Measurements from ENCODE around the gene ELOVL3.
A peak's percentile ranks its signal among the peaks of the same experiment; 100 is the strongest.

The ELOVL3 gene

DNA sequence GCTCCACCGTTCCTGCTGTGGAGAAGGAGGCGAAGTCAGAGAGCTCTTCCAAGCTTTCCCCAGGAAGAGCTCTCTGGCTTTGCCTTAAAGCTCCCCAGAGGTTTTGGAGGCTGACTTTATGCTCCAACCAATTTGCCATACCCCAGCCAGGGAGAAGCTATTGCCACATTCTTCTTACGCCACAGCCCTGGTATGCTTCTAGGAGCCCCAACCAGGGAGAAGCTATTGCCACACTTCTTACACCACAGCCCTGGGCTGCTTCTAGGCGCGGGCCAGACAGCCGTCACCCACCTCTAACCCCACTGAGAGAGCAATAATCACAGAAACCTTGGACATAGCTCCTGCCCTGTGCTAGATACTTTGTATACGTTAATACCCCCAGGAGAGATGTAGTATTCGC lies 951 bp downstream of the ELOVL3 start:
- Histone ChIP-seq H3K9me3 (ENCODE audit: control insufficient read depth in 1 of 2, low read length in 2 of 2) (no peaks in the 10 kb centered on the region), H3K27me3 (ENCODE audit: control insufficient read depth in 1 of 2, insufficient read depth in 2 of 2, low read length in 2 of 2) (peaks cover 23 to 36% of the 10 kb centered on the region in 2 donors), H3K4me1 (ENCODE audit: control insufficient read depth in 1 of 2, insufficient read depth in 2 of 2, low read length in 2 of 2) (peaks cover 17 to 28% of the 10 kb centered on the region in 2 donors), H3K27ac (ENCODE audit: low read depth, low read length) (no peak overlapping the region), H3K9ac (ENCODE audit: low read depth in 1 of 2, low read length in 2 of 2) (no peak overlapping the region), H3K4me3 (ENCODE audit: low read depth in 1 of 2, low read length in 2 of 2) (no peak overlapping the region), H3K36me3 (ENCODE audit: control insufficient read depth in 1 of 2, insufficient read depth in 2 of 2, low read length in 2 of 2) (no peaks in the 10 kb centered on the region)

DNA sequence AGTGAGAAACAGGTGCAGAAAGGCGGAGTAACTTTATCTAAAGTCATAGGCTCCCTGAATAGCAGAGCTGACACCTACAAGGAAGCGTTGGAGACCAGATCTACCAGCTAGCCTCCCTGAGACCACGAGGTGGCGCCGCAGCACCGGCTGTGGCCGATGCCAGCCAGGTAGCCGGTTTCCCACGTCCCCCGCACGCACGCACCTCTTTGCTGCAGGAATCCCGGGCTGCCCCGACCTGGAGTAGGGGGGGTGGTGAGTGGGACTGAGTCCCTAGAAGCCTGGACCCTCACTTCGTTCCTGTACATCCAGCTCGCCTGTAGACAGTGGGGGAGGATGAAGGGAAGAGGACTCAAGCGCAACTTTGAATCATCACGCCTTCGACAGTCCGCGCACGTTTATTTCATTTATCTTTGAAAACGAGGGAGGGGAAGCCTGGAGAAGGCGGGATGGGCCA lies 3.7 kb downstream of the ELOVL3 start:
- H3K4me3 ChIP-seq (ENCODE audit: low read depth in 1 of 2, low read length in 2 of 2), result peak overlapping the region; percentile 53 to 72
- peaks cover 17 to 28% of the 10 kb centered on the region in 2 donors for H3K4me1 ChIP-seq (ENCODE audit: control insufficient read depth in 1 of 2, insufficient read depth in 2 of 2, low read length in 2 of 2)
- H3K27ac ChIP-seq (ENCODE audit: low read depth, low read length), result no peak overlapping the region
- peaks cover 37 to 47% of the 10 kb centered on the region in 2 donors for H3K27me3 ChIP-seq (ENCODE audit: control insufficient read depth in 1 of 2, insufficient read depth in 2 of 2, low read length in 2 of 2)
- H3K9me3 ChIP-seq (ENCODE audit: control insufficient read depth in 1 of 2, low read length in 2 of 2), result no peaks in the 10 kb centered on the region
- no peaks in the 10 kb centered on the region for H3K36me3 ChIP-seq (ENCODE audit: control insufficient read depth in 1 of 2, insufficient read depth in 2 of 2, low read length in 2 of 2)
- peak overlapping the region in 1 of 2 donors; percentile 30 for H3K9ac ChIP-seq (ENCODE audit: low read depth in 1 of 2, low read length in 2 of 2)

DNA sequence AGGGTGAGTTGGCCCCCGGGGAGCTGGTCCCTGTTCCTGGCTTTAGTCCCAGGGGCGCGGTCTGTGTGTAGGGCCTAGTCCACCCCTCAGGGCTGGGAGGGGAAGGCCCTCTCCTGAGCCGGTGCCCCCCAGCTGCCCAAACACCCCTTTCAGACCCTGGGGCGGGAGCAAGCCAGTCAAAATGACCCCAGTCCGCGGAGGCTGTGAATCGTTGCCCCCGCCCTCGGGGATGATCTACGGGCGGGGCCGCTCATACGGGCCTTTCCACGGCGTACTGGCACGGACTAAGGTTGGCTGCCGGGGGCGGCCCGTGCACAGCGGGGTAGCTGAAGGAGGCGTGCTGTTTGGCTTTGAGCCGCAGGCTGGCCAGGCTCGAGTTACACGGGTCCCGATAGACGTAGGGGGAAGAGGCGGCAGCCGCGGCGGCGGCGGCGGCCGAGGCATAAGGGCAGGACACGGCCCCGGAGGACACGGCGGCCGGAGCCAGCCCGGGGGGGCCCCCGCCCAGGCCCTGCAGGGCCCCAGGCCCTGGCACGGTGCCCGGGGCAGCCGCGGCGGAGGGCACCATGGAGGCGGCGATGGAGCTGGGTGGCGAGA lies 4.3 kb downstream of the ELOVL3 start:
- Histone ChIP-seq H3K36me3 (ENCODE audit: control insufficient read depth in 1 of 2, insufficient read depth in 2 of 2, low read length in 2 of 2) (no peaks in the 10 kb centered on the region), H3K9ac (ENCODE audit: low read depth in 1 of 2, low read length in 2 of 2) (peak overlapping the region in 1 of 2 donors; percentile 30), H3K9me3 (ENCODE audit: control insufficient read depth in 1 of 2, low read length in 2 of 2) (no peaks in the 10 kb centered on the region), H3K4me1 (ENCODE audit: control insufficient read depth in 1 of 2, insufficient read depth in 2 of 2, low read length in 2 of 2) (peaks cover 17 to 28% of the 10 kb centered on the region in 2 donors), H3K27me3 (ENCODE audit: control insufficient read depth in 1 of 2, insufficient read depth in 2 of 2, low read length in 2 of 2) (peaks cover 38 to 47% of the 10 kb centered on the region in 2 donors), H3K27ac (ENCODE audit: low read depth, low read length) (no peak overlapping the region), H3K4me3 (ENCODE audit: low read depth in 1 of 2, low read length in 2 of 2) (peak overlapping the region; percentile 53 to 72)

GRCh38 chr10:102230861-102231356 lies 4.8 kb downstream of the ELOVL3 start:
- no peaks in the 10 kb centered on the region for H3K36me3 ChIP-seq (ENCODE audit: control insufficient read depth in 1 of 2, insufficient read depth in 2 of 2, low read length in 2 of 2)
- H3K4me1 ChIP-seq (ENCODE audit: control insufficient read depth in 1 of 2, insufficient read depth in 2 of 2, low read length in 2 of 2), result peaks cover 17 to 22% of the 10 kb centered on the region in 2 donors
- H3K4me3 ChIP-seq (ENCODE audit: low read depth in 1 of 2, low read length in 2 of 2), result peak overlapping the region; percentile 53 to 72
- no peaks in the 10 kb centered on the region for H3K9me3 ChIP-seq (ENCODE audit: control insufficient read depth in 1 of 2, low read length in 2 of 2)
- no peak overlapping the region for H3K9ac ChIP-seq (ENCODE audit: low read depth in 1 of 2, low read length in 2 of 2)
- H3K27ac ChIP-seq (ENCODE audit: low read depth, low read length), result no peak overlapping the region
- H3K27me3 ChIP-seq (ENCODE audit: control insufficient read depth in 1 of 2, insufficient read depth in 2 of 2, low read length in 2 of 2), result peaks cover 42 to 50% of the 10 kb centered on the region in 2 donors

- H3K4me1 ChIP-seq (ENCODE audit: control insufficient read depth in 1 of 2, insufficient read depth in 2 of 2, low read length in 2 of 2), result peaks cover 13 to 16% of the 10 kb centered on the region in 2 donors
- H3K27me3 ChIP-seq (ENCODE audit: control insufficient read depth in 1 of 2, insufficient read depth in 2 of 2, low read length in 2 of 2), result peaks cover 47 to 49% of the 10 kb centered on the region in 2 donors
- no peaks in the 10 kb centered on the region for H3K9me3 ChIP-seq (ENCODE audit: control insufficient read depth in 1 of 2, low read length in 2 of 2)
- no peaks in the 10 kb centered on the region for H3K36me3 ChIP-seq (ENCODE audit: control insufficient read depth in 1 of 2, insufficient read depth in 2 of 2, low read length in 2 of 2)
- peak overlapping the region; percentile 53 to 72 for H3K4me3 ChIP-seq (ENCODE audit: low read depth in 1 of 2, low read length in 2 of 2)
- H3K9ac ChIP-seq (ENCODE audit: low read depth in 1 of 2, low read length in 2 of 2), result no peak overlapping the region
- H3K27ac ChIP-seq (ENCODE audit: low read depth, low read length), result no peak overlapping the region
Observed at GRCh38 chr10:102231357-102232318, 5.5 kb downstream of the ELOVL3 start.

- H3K27me3 ChIP-seq (ENCODE audit: control insufficient read depth in 1 of 2, insufficient read depth in 2 of 2, low read length in 2 of 2), result peaks cover 40 to 41% of the 10 kb centered on the region in 2 donors
Observed at GRCh38 chr10:102233997-102234396, 7.9 kb downstream of the ELOVL3 start.

DNA sequence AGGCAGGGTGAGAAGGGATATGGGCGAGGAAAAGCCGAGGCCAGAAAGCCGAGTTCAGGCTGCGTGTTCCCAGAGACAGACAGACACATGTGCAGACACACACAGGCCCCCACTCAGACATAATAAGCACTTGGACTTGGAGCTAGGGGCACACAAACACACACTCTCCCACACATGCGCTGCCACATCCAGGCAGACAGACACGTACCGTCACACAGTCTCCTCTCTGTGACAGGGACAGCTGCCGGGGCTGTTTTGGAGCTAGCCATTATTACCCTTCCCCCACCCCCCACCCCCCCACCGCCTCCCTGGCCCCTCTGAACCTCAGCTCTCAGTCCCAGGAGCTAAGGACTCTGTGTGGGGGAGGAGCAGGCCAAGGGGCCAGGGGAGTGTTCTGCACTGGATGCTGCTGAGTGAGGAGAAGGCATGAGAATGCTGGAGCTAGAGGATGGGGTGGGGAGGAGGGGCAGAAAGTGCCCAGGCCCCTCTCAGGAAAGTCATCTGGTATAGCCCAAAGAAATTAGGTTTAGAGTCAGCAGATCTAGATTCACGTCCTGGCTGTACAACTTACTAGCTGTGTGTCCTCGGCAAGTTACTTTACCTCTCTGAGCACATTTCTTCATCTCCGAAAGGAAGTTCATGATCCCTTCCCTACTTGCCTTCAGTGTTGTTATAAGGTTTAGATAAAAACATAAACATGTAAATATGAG lies 8.9 kb downstream of the ELOVL3 start:
- H3K9ac ChIP-seq (ENCODE audit: low read depth in 1 of 2, low read length in 2 of 2), result no peak overlapping the region
- peaks cover 43 to 50% of the 10 kb centered on the region in 2 donors for H3K27me3 ChIP-seq (ENCODE audit: control insufficient read depth in 1 of 2, insufficient read depth in 2 of 2, low read length in 2 of 2)
- H3K27ac ChIP-seq (ENCODE audit: low read depth, low read length), result no peak overlapping the region
- H3K4me3 ChIP-seq (ENCODE audit: low read depth in 1 of 2, low read length in 2 of 2), result no peak overlapping the region
- H3K4me1 ChIP-seq (ENCODE audit: control insufficient read depth in 1 of 2, insufficient read depth in 2 of 2, low read length in 2 of 2), result peaks cover 10 to 11% of the 10 kb centered on the region in 2 donors
- H3K36me3 ChIP-seq (ENCODE audit: control insufficient read depth in 1 of 2, insufficient read depth in 2 of 2, low read length in 2 of 2), result no peaks in the 10 kb centered on the region
- no peaks in the 10 kb centered on the region for H3K9me3 ChIP-seq (ENCODE audit: control insufficient read depth in 1 of 2, low read length in 2 of 2)

More at GRCh38 chr10:102233997-102234396, 7.9 kb downstream of the ELOVL3 start:
- no peaks in the 10 kb centered on the region for H3K9me3 ChIP-seq (ENCODE audit: control insufficient read depth in 1 of 2, low read length in 2 of 2)
- H3K4me3 ChIP-seq (ENCODE audit: low read depth in 1 of 2, low read length in 2 of 2), result no peak overlapping the region
- peaks cover 13% of the 10 kb centered on the region in 2 donors for H3K4me1 ChIP-seq (ENCODE audit: control insufficient read depth in 1 of 2, insufficient read depth in 2 of 2, low read length in 2 of 2)
- no peaks in the 10 kb centered on the region for H3K36me3 ChIP-seq (ENCODE audit: control insufficient read depth in 1 of 2, insufficient read depth in 2 of 2, low read length in 2 of 2)
- no peak overlapping the region for H3K27ac ChIP-seq (ENCODE audit: low read depth, low read length)
- no peak overlapping the region for H3K9ac ChIP-seq (ENCODE audit: low read depth in 1 of 2, low read length in 2 of 2)

DNA sequence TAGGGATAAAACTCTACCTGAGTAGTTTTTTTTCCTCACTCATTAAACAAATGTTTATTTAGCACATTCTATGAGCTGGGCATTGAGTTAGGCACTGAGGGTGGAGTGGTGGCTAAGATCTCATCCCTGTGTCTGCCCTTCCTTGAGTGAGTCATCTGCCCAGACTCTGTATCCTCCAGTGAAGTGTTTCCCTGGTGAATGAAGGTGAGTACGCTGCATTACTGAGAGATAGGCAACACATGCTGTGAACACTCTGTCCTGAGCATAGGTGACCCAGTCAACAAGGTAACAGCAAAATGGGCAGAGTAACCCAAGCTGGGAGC lies 9.5 kb downstream of the ELOVL3 start:
- Histone ChIP-seq H3K36me3 (ENCODE audit: control insufficient read depth in 1 of 2, insufficient read depth in 2 of 2, low read length in 2 of 2) (no peaks in the 10 kb centered on the region), H3K4me3 (ENCODE audit: low read depth in 1 of 2, low read length in 2 of 2) (no peak overlapping the region), H3K4me1 (ENCODE audit: control insufficient read depth in 1 of 2, insufficient read depth in 2 of 2, low read length in 2 of 2) (peaks cover 7 to 8% of the 10 kb centered on the region in 2 donors), H3K27ac (ENCODE audit: low read depth, low read length) (no peak overlapping the region), H3K9me3 (ENCODE audit: control insufficient read depth in 1 of 2, low read length in 2 of 2) (no peaks in the 10 kb centered on the region), H3K9ac (ENCODE audit: low read depth in 1 of 2, low read length in 2 of 2) (no peak overlapping the region), H3K27me3 (ENCODE audit: control insufficient read depth in 1 of 2, insufficient read depth in 2 of 2, low read length in 2 of 2) (peaks cover 46 to 55% of the 10 kb centered on the region in 2 donors)

- Histone ChIP-seq H3K27ac (ENCODE audit: low read depth, low read length) (no peak overlapping the region), H3K4me3 (ENCODE audit: low read depth in 1 of 2, low read length in 2 of 2) (no peak overlapping the region), H3K27me3 (ENCODE audit: control insufficient read depth in 1 of 2, insufficient read depth in 2 of 2, low read length in 2 of 2) (peaks cover 48 to 57% of the 10 kb centered on the region in 2 donors), H3K36me3 (ENCODE audit: control insufficient read depth in 1 of 2, insufficient read depth in 2 of 2, low read length in 2 of 2) (no peaks in the 10 kb centered on the region), H3K9me3 (ENCODE audit: control insufficient read depth in 1 of 2, low read length in 2 of 2) (no peaks in the 10 kb centered on the region), H3K4me1 (ENCODE audit: control insufficient read depth in 1 of 2, insufficient read depth in 2 of 2, low read length in 2 of 2) (peaks cover 7 to 12% of the 10 kb centered on the region in 2 donors), H3K9ac (ENCODE audit: low read depth in 1 of 2, low read length in 2 of 2) (no peak overlapping the region)
Observed at GRCh38 chr10:102236006-102236405, 9.9 kb downstream of the ELOVL3 start.

Measured in duodenal mucosa (tissue), 2 donors.